Right lobe of liver (tissue), 4 donors: ENCODE data around the gene CDON.

Source experiments
- POLR2A ChIP-seq: fragments of 450-650 bp; IDR thresholded peaks from one replicate; pipeline ENCODE4 v1.6.1; 2017; ENCODE audit warnings: antibody characterized with exemption, mild to moderate bottlenecking
- TF ChIP-seq, protein P1 (sequence below), 4 donors: fragments of 200-600 bp in 3 of 4; fragments of 450-650 bp in 1 of 4; IDR thresholded peaks; one replicate each; pipeline versions ENCODE4 v1.5.1 to v1.8.0; 2016 to 2022; ENCODE audit warnings: antibody characterized with exemption in 4 of 4, mild to moderate bottlenecking in 2 of 4
- donor health status: DM: no; HTN: no; CAD: no.
- donor health status: DM: no; HTN: no; CAD: no.
- donor health status: DM: no; HTN: yes; CAD: no.

DNA sequence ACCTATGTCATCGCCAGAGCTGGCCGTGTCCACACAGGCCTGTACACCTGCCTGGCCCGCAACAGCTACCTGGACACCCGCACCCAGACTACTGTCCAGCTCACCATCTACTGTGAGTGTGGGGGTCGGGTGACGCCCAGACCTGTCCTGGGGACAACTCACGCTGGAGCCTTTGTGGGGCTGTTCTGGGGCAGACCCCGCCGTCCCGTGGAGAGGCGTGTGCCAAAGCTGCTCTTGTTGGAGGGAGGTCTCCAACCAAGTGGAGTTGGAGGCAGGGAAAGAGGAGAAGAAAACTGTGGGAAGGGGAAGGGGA lies 112.5 kb downstream of the CDON start:
- no peak for TF ChIP-seq POLR2A
- TF ChIP-seq, protein P1, sequence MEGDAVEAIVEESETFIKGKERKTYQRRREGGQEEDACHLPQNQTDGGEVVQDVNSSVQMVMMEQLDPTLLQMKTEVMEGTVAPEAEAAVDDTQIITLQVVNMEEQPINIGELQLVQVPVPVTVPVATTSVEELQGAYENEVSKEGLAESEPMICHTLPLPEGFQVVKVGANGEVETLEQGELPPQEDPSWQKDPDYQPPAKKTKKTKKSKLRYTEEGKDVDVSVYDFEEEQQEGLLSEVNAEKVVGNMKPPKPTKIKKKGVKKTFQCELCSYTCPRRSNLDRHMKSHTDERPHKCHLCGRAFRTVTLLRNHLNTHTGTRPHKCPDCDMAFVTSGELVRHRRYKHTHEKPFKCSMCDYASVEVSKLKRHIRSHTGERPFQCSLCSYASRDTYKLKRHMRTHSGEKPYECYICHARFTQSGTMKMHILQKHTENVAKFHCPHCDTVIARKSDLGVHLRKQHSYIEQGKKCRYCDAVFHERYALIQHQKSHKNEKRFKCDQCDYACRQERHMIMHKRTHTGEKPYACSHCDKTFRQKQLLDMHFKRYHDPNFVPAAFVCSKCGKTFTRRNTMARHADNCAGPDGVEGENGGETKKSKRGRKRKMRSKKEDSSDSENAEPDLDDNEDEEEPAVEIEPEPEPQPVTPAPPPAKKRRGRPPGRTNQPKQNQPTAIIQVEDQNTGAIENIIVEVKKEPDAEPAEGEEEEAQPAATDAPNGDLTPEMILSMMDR (IDR thresholded peaks at IDR 0.05) = no peak
